Measurements from ENCODE around the gene KIF5C.

- TF ChIP-seq CTCF (IDR thresholded peaks at IDR 0.05; ENCODE audit: insufficient read depth, low read depth, low read length) (no peak), EZH2 (IDR thresholded peaks at IDR 0.05; ENCODE audit: insufficient read depth, low read length) (no peak)
These were observed 49.6 kb downstream of the KIF5C start for GRCh38 chr2:148924514-148925178.

Data from astrocyte (in vitro differentiated cells and primary cell).